Sigmoid colon (tissue), 4 donors: Measurements from ENCODE around the gene ARHGAP33.

Experiments used
- EP300 ChIP-seq, 4 donors: sonication (generic); formaldehyde crosslinking; IDR thresholded peaks; one replicate each; pipeline ENCODE4 v1.6.1; 2017; ENCODE audit warnings: antibody characterized with exemption in 4 of 4
- POLR2AphosphoS5 ChIP-seq, 4 donors: sonication (generic); formaldehyde crosslinking; IDR thresholded peaks; one replicate each; pipeline ENCODE4 v1.6.1; 2017; ENCODE audit warnings: antibody characterized with exemption in 4 of 4
- TF ChIP-seq, protein P1 (sequence below), 4 experiments: fragments of 450-650 bp in 3 of 4; fragments of 200-600 bp in 1 of 4; IDR thresholded peaks; one replicate each; pipeline ENCODE4 v1.5.1; 2016 to 2019; ENCODE audit warnings: antibody characterized with exemption in 4 of 4, mild to moderate bottlenecking in 3 of 4, moderate library complexity in 2 of 4

DNA sequence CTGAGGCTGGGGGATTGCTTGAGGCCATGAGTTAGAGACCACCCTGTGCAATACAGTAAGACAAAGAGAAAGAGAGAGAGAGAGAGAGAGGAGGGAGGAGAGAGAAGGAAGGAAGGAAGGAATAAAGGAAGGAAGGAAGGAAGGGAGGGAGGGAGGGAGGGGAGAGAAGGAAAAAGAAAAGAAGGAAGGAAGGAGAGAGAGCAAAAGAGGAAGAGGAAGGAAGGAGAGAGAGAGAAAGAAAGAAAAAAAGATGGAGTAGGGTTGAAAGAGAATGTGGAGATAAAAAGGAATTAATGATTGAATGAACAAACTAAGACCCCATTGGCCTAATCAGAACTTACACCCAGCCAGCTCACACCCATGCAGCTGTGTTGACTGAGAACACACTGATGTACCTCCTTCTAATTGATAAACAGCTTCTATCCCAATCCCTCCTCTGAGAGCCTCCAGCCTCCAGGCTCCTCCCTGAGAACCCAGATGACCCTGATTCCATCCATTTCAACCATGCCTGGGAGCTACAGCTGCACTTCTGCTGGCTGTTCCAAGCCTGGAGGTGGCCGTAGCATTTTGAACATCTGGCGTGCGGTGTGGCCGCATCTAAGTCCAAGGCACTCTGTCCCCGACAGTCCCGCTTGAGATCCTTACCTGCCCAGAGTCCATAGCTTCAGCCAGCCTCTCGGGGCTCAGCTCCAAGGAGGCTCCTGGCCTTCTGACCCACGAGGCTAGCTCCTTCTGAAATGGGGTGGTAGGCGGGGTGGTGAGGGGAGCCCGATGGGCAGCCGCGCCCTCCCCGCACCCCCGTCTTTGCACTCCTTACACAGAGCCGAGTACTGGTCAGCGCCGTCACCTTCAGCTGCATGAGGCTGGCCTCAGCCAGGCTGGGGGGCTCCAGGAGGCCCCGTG, 36.2 kb downstream of the ARHGAP33 start:
- TF ChIP-seq, protein P1, sequence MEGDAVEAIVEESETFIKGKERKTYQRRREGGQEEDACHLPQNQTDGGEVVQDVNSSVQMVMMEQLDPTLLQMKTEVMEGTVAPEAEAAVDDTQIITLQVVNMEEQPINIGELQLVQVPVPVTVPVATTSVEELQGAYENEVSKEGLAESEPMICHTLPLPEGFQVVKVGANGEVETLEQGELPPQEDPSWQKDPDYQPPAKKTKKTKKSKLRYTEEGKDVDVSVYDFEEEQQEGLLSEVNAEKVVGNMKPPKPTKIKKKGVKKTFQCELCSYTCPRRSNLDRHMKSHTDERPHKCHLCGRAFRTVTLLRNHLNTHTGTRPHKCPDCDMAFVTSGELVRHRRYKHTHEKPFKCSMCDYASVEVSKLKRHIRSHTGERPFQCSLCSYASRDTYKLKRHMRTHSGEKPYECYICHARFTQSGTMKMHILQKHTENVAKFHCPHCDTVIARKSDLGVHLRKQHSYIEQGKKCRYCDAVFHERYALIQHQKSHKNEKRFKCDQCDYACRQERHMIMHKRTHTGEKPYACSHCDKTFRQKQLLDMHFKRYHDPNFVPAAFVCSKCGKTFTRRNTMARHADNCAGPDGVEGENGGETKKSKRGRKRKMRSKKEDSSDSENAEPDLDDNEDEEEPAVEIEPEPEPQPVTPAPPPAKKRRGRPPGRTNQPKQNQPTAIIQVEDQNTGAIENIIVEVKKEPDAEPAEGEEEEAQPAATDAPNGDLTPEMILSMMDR (IDR thresholded peaks at IDR 0.05) = no peak
- no peak for TF ChIP-seq POLR2AphosphoS5 (IDR thresholded peaks at IDR 0.05)
- no peak for TF ChIP-seq EP300 (IDR thresholded peaks at IDR 0.05)
